Liver (tissue), 9 donors: Measurements from ENCODE around the gene CGB5. TPM values are rescaled to one million over a fixed set of nuclear protein-coding genes. Genes with fewer than 3 reads are reported as not detected.

Experiments
- DNase-seq: peaks from one replicate; pipeline ENCODE4 v3.0.0-alpha.2; 2017; ENCODE audit warnings: low spot score
- H3K27ac ChIP-seq, 2 donors: one replicate each; pipeline ENCODE4 v1.7.0; 2013; ENCODE audit warnings: inconsistent platforms in 2 of 2, low read length in 2 of 2, control low read depth in 1 of 2, low read depth in 1 of 2, mild to moderate bottlenecking in 1 of 2
- H3K27me3 ChIP-seq, 4 donors: one replicate each; pipeline versions ENCODE4 v1.6.1 to v1.7.0; 2013; ENCODE audit warnings: low read length in 3 of 4, inconsistent platforms in 1 of 4, mild to moderate bottlenecking in 1 of 4, moderate library complexity in 1 of 4; ENCODE audit not compliant: control insufficient read depth in 4 of 4, insufficient read depth in 4 of 4
- H3K36me3 ChIP-seq, 4 donors: one replicate each; pipeline versions ENCODE4 v1.6.1 to v1.7.0; 2013; ENCODE audit warnings: low read length in 3 of 4, mild to moderate bottlenecking in 3 of 4, low read depth in 1 of 4, moderate library complexity in 1 of 4; ENCODE audit not compliant: control insufficient read depth in 4 of 4, insufficient read depth in 3 of 4
- H3K4me1 ChIP-seq, 4 donors: one replicate each; pipeline versions ENCODE4 v1.6.1 to v1.7.0; 2013; ENCODE audit warnings: low read length in 3 of 4, mild to moderate bottlenecking in 3 of 4, moderate library complexity in 1 of 4; ENCODE audit not compliant: control insufficient read depth in 4 of 4, insufficient read depth in 4 of 4
- H3K4me3 ChIP-seq, 3 donors: one replicate each; pipeline versions ENCODE4 v1.6.1 to v1.7.0; 2013; ENCODE audit warnings: low read length in 3 of 3, control low read depth in 1 of 3, low read depth in 1 of 3, mild to moderate bottlenecking in 1 of 3
- H3K9ac ChIP-seq, 2 donors: one replicate each; pipeline ENCODE4 v1.7.0; 2013; ENCODE audit warnings: low read length in 2 of 2, mild to moderate bottlenecking in 2 of 2, moderate library complexity in 2 of 2, control low read depth in 1 of 2, low read depth in 1 of 2
- H3K9me3 ChIP-seq, 4 donors: one replicate each; pipeline versions ENCODE4 v1.6.1 to v1.7.0; 2013; ENCODE audit warnings: low read length in 3 of 4; ENCODE audit not compliant: control insufficient read depth in 4 of 4
- EGR1 ChIP-seq, 2 donors: IDR thresholded peaks; 2 replicates each; pipeline ENCODE4 v1.6.1; 2016 to 2018; ENCODE audit warnings: antibody characterized with exemption in 2 of 2, low read depth in 2 of 2
- FOXA1 ChIP-seq: IDR thresholded peaks from 2 replicates; pipeline ENCODE4 v1.6.1; 2016; ENCODE audit warnings: antibody characterized with exemption
- GABPA ChIP-seq, 2 donors: IDR thresholded peaks in 1 of 2; conservative IDR thresholded peaks in 1 of 2; 2 replicates each; pipeline ENCODE4 v1.6.1; 2016; ENCODE audit warnings: antibody characterized with exemption in 2 of 2, mild to moderate bottlenecking in 1 of 2, moderate library complexity in 1 of 2
- HNF4A ChIP-seq, 2 donors: conservative IDR thresholded peaks; 2 replicates each; pipeline ENCODE4 v1.6.1; 2016; ENCODE audit warnings: antibody characterized with exemption in 2 of 2, mild to moderate bottlenecking in 2 of 2
- HNF4G ChIP-seq: IDR thresholded peaks from 2 replicates; pipeline ENCODE4 v1.6.1; 2016; ENCODE audit warnings: antibody characterized with exemption
- JUND ChIP-seq, 2 donors: IDR thresholded peaks; 2 replicates each; pipeline ENCODE4 v1.6.1; 2016; ENCODE audit warnings: antibody characterized with exemption in 2 of 2
- NR2F2 ChIP-seq: IDR thresholded peaks from 2 replicates; pipeline ENCODE4 v1.6.1; 2016; ENCODE audit warnings: antibody characterized with exemption
- RAD21 ChIP-seq, 2 donors: IDR thresholded peaks; 2 replicates each; pipeline ENCODE4 v1.6.1; 2016; ENCODE audit warnings: antibody characterized with exemption in 2 of 2, mild to moderate bottlenecking in 2 of 2
- RXRA ChIP-seq, 2 donors: IDR thresholded peaks; 2 replicates each; pipeline ENCODE4 v1.6.1; 2017 to 2018; ENCODE audit warnings: antibody characterized with exemption in 2 of 2, mild to moderate bottlenecking in 1 of 2
- SP1 ChIP-seq: IDR thresholded peaks from 2 replicates; pipeline ENCODE4 v1.6.1; 2018; ENCODE audit warnings: antibody characterized with exemption, mild to moderate bottlenecking
- TAF1 ChIP-seq: conservative IDR thresholded peaks from 2 replicates; pipeline ENCODE4 v1.6.1; 2016; ENCODE audit warnings: antibody characterized with exemption, mild to moderate bottlenecking
- YY1 ChIP-seq: IDR thresholded peaks from 2 replicates; pipeline ENCODE4 v1.6.1; 2016; ENCODE audit warnings: antibody characterized with exemption, mild to moderate bottlenecking
- ZBTB33 ChIP-seq: IDR thresholded peaks from 2 replicates; pipeline ENCODE4 v1.6.1; 2016; ENCODE audit warnings: antibody characterized with exemption
- WGBS: extraction: QIAGEN DNeasy Blood & Tissue Kit; methylation state at CpG from one replicate; pipeline ENCODE4 v1.1.7; 2013; 5-methylcytosine and 5-hydroxymethylcytosine counted together
- polyA plus RNA-seq, 2 donors: library from polyadenylated mRNA; stranded (reverse) in 1 of 2; unstranded in 1 of 2; fragments of 200-250 nt in 1 of 2; fragments of >200 nt in 1 of 2; fragmentation: Nextera tagmentation in 1 of 2; extraction: Ambion mirVana in 1 of 2; gene quantifications; one replicate each; pipeline versions ENCODE4 v1.2.1 to v1.2.3, GENCODE V29; 2013 to 2015
- total RNA-seq, 2 donors: library from RNA; depleted of rRNA; stranded (reverse); fragments of >200 nt; gene quantifications; one replicate each; pipeline ENCODE4 v1.2.3, GENCODE V29; 2014
- TF ChIP-seq, protein P1 (sequence below): fragments of 150-350 bp; IDR thresholded peaks from 2 replicates; pipeline ENCODE4 v1.5.1; 2017; ENCODE audit warnings: improper control_type of control experiment, low read depth, low read length; ENCODE audit not compliant: missing input control
- TF ChIP-seq, protein P2 (sequence below): IDR thresholded peaks from 2 replicates; pipeline ENCODE4 v1.6.1; 2016; ENCODE audit warnings: antibody characterized with exemption
- TF ChIP-seq, protein P3 (sequence below): IDR thresholded peaks from 2 replicates; pipeline ENCODE4 v1.6.1; 2016; ENCODE audit warnings: antibody characterized with exemption
- TF ChIP-seq, protein P4 (sequence below): IDR thresholded peaks from 2 replicates; pipeline ENCODE4 v1.6.1; 2016; ENCODE audit warnings: antibody characterized with exemption, mild to moderate bottlenecking
- donor health status: healthy.
- donor health status: healthy.
- donor health status: healthy.
- donor health status: healthy.
- donor health status: healthy.

Gene CGB5
- total and polyA plus RNA-seq, 4 donors: not detected

- no peak for TF ChIP-seq RAD21 (IDR thresholded peaks at IDR 0.05)
Measured at GRCh38 chr19:49019242-49019932, 24.3 kb upstream of the CGB5 start (continued).

DNA sequence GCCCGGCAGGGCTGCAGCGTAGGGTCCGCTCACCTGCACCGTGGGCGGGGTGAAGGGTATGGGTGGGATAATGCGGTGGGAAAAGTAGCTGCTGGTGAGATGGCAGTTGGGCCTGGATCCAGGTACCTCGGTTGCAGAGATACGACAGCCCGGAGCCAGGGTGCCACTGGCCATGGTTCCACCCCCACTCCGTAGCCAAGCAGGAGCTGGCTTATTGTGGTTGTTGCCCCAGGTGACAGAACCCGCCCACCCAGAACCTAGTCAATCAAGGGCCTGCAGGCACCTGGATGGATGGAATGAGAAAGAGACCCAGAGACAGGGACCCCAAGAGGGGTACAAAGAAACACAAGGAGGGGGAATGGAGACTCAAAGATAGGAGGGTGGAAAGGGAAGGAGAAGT lies 23.3 kb upstream of the CGB5 start:
- no peak for DNase-seq
- H3K36me3 ChIP-seq: peaks cover 0 to 4% (median 3%) of the 10 kb centered on the region in 4 donors
- H3K27me3 ChIP-seq: no peaks in the 10 kb centered on the region
- H3K9me3 ChIP-seq: no peaks in the 10 kb centered on the region
- H3K9ac ChIP-seq: no peak overlapping the region
- no peak overlapping the region for H3K27ac ChIP-seq
- peaks cover 5 to 22% (median 16%) of the 10 kb centered on the region in 4 donors for H3K4me1 ChIP-seq
- no peak overlapping the region for H3K4me3 ChIP-seq
- WGBS: 71% methylated on average over 11 of the region's 11 CpGs
- TF ChIP-seq, protein P1, sequence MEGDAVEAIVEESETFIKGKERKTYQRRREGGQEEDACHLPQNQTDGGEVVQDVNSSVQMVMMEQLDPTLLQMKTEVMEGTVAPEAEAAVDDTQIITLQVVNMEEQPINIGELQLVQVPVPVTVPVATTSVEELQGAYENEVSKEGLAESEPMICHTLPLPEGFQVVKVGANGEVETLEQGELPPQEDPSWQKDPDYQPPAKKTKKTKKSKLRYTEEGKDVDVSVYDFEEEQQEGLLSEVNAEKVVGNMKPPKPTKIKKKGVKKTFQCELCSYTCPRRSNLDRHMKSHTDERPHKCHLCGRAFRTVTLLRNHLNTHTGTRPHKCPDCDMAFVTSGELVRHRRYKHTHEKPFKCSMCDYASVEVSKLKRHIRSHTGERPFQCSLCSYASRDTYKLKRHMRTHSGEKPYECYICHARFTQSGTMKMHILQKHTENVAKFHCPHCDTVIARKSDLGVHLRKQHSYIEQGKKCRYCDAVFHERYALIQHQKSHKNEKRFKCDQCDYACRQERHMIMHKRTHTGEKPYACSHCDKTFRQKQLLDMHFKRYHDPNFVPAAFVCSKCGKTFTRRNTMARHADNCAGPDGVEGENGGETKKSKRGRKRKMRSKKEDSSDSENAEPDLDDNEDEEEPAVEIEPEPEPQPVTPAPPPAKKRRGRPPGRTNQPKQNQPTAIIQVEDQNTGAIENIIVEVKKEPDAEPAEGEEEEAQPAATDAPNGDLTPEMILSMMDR: no peak
- no peak for TF ChIP-seq TAF1
- no peak for TF ChIP-seq SP1
- TF ChIP-seq, protein P2, sequence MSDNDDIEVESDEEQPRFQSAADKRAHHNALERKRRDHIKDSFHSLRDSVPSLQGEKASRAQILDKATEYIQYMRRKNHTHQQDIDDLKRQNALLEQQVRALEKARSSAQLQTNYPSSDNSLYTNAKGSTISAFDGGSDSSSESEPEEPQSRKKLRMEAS: no peak
- no peak for TF ChIP-seq GABPA (IDR thresholded peaks at IDR 0.05 in 1 of 2, conservative IDR thresholded peaks at IDR 0.05 in 1 of 2)
- TF ChIP-seq NR2F2: no peak
- no peak for TF ChIP-seq RAD21 (IDR thresholded peaks at IDR 0.05)
- TF ChIP-seq FOXA1: no peak
- no peak for TF ChIP-seq ZBTB33
- TF ChIP-seq, protein P3, sequence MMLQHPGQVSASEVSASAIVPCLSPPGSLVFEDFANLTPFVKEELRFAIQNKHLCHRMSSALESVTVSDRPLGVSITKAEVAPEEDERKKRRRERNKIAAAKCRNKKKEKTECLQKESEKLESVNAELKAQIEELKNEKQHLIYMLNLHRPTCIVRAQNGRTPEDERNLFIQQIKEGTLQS: no peak

DNA sequence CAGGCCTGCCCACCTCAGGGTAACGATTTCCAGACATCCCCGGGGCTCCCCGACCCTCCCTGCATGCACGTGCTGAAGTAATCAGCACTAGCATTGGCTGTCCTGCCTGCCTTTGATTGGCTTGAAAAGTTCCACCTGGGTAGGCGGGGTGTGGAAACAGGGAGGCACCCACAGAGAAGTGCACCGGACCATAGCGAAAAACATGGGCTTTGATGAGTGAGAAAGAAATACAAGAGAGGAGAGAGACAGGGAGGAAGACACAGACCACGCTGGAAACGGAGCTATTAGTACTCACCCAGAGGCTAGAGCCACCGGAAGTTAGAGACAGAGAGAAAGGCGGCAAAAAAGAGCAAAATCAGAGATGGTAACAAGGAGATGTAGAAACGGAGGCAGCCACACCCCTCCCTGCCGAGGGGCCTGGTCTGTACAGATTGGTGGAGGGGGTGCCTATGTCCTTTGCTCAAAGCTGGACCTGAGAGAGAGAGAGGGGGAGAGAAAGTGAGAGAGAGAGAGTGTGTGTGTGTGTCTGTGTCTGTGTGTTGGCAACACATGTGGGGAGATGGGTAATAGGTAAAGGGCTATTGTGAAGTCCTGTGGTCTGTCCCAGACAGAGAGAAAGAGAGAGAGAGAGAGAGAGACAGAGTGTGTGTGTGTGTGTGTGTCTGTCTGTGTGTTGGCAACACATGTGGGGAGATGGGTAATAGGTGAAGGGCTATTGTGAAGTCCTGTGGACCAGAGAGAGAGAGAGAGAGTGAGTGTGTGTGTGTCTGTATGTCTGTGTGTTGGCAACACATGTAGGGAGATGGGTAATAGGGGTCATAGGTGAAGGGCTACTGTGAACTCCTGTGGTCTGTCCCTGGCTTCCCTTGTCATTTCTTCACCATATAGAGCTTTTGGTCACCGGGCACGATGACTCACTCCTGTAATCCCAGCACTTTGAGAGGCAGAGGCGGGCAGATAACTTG lies 22.4 kb upstream of the CGB5 start:
- Histone ChIP-seq H3K4me1 (peaks cover 5 to 22% (median 16%) of the 10 kb centered on the region in 4 donors), H3K9me3 (no peaks in the 10 kb centered on the region), H3K27ac (no peak overlapping the region), H3K36me3 (peaks cover 0 to under 1% (median 0%) of the 10 kb centered on the region in 4 donors), H3K4me3 (no peak overlapping the region), H3K9ac (no peak overlapping the region), H3K27me3 (no peaks in the 10 kb centered on the region)
- TF ChIP-seq HNF4G (no peak), TAF1 (no peak), RXRA (IDR thresholded peaks at IDR 0.05) (no peak), NR2F2 (no peak), EGR1 (IDR thresholded peaks at IDR 0.05; ENCODE audit: low read depth in 2 of 2) (no peak), YY1 (no peak), JUND (IDR thresholded peaks at IDR 0.05) (no peak), HNF4A (conservative IDR thresholded peaks at IDR 0.05) (no peak)
- TF ChIP-seq, protein P1: no peak
- TF ChIP-seq, protein P3: no peak
- TF ChIP-seq, protein P4, sequence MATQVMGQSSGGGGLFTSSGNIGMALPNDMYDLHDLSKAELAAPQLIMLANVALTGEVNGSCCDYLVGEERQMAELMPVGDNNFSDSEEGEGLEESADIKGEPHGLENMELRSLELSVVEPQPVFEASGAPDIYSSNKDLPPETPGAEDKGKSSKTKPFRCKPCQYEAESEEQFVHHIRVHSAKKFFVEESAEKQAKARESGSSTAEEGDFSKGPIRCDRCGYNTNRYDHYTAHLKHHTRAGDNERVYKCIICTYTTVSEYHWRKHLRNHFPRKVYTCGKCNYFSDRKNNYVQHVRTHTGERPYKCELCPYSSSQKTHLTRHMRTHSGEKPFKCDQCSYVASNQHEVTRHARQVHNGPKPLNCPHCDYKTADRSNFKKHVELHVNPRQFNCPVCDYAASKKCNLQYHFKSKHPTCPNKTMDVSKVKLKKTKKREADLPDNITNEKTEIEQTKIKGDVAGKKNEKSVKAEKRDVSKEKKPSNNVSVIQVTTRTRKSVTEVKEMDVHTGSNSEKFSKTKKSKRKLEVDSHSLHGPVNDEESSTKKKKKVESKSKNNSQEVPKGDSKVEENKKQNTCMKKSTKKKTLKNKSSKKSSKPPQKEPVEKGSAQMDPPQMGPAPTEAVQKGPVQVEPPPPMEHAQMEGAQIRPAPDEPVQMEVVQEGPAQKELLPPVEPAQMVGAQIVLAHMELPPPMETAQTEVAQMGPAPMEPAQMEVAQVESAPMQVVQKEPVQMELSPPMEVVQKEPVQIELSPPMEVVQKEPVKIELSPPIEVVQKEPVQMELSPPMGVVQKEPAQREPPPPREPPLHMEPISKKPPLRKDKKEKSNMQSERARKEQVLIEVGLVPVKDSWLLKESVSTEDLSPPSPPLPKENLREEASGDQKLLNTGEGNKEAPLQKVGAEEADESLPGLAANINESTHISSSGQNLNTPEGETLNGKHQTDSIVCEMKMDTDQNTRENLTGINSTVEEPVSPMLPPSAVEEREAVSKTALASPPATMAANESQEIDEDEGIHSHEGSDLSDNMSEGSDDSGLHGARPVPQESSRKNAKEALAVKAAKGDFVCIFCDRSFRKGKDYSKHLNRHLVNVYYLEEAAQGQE: no peak
- 50% methylated on average over 16 of the region's 16 CpGs for WGBS
- no peak for DNase-seq
